ENCODE measurements around the gene F13B.

GRCh38 chr1:197029749-197030148 lies 37.3 kb downstream of the F13B start:
- TF ChIP-seq GATA2 (IDR thresholded peaks at IDR 0.05; ENCODE audit: low read depth, low read length) (no peak), GATA3 (IDR thresholded peaks at IDR 0.05; ENCODE audit: low read depth, low read length) (no peak)
